Astrocyte (in vitro differentiated cells and primary cell): ENCODE data around the gene SPATA24. TPM values are rescaled to one million over a fixed set of nuclear protein-coding genes. Genes with fewer than 3 reads are reported as not detected.

Experiments
- DNase-seq: peaks from one replicate; pipeline ENCODE4 v3.0.0-alpha.2; 2010; ENCODE audit warnings: low read depth
- FAIRE-seq: peaks from 2 replicates; lab custom pipeline; 2011; peaks lifted over from hg19 to GRCh38; lab: Jason Lieb, UNC
- H2AFZ ChIP-seq: 2 replicates; pipeline ENCODE4 v1.6.0; 2012; ENCODE audit warnings: low read depth, low read length, inconsistent platforms
- H3K27ac ChIP-seq: 2 replicates; pipeline ENCODE4 v1.5.1; 2011; ENCODE audit warnings: low read depth, low read length, inconsistent platforms
- H3K27me3 ChIP-seq: 2 replicates; pipeline ENCODE4 v1.6.0; 2011; ENCODE audit warnings: low read length, inconsistent platforms; ENCODE audit not compliant: insufficient read depth
- H3K36me3 ChIP-seq: 2 replicates; pipeline ENCODE4 v1.5.1; 2011; ENCODE audit warnings: low read length, inconsistent platforms; ENCODE audit not compliant: insufficient read depth
- H3K4me1 ChIP-seq: 2 replicates; pipeline ENCODE4 v1.5.1; 2011; ENCODE audit warnings: low read length, inconsistent platforms; ENCODE audit not compliant: insufficient read depth
- H3K4me2 ChIP-seq: 2 replicates; pipeline ENCODE4 v1.6.0; 2012; ENCODE audit warnings: low read length, inconsistent platforms
- H3K4me3 ChIP-seq: 2 replicates; pipeline ENCODE4 v1.5.1; 2011; ENCODE audit warnings: low read depth, mild to moderate bottlenecking, low read length, inconsistent platforms; ENCODE audit not compliant: insufficient read depth
- H3K79me2 ChIP-seq: 2 replicates; pipeline ENCODE4 v1.6.0; 2012; ENCODE audit warnings: mild to moderate bottlenecking, low read length, inconsistent platforms; ENCODE audit not compliant: insufficient read depth
- H3K9ac ChIP-seq: 2 replicates; pipeline ENCODE4 v1.6.0; 2012; ENCODE audit warnings: mild to moderate bottlenecking, low read length, inconsistent platforms
- H3K9me3 ChIP-seq: 2 replicates; pipeline ENCODE4 v1.5.1; 2012; ENCODE audit warnings: low read depth, mild to moderate bottlenecking, low read length, inconsistent platforms; ENCODE audit not compliant: insufficient read depth
- H4K20me1 ChIP-seq: 2 replicates; pipeline ENCODE4 v1.6.0; 2012; ENCODE audit warnings: low read length, inconsistent platforms; ENCODE audit not compliant: insufficient read depth
- H3K27ac Mint-ChIP-seq: one replicate; pipeline ENCODE4 v1.8.0; 2021; ENCODE audit warnings: mild to moderate bottlenecking, mixed read lengths; ENCODE audit not compliant: unreplicated experiment
- H3K27me3 Mint-ChIP-seq: one replicate; pipeline ENCODE4 v1.8.0; 2021; ENCODE audit warnings: low read depth, mixed read lengths; ENCODE audit not compliant: unreplicated experiment
- H3K36me3 Mint-ChIP-seq: one replicate; pipeline ENCODE4 v1.8.0; 2021; ENCODE audit warnings: low read depth, mixed read lengths; ENCODE audit not compliant: unreplicated experiment
- H3K4me1 Mint-ChIP-seq: one replicate; pipeline ENCODE4 v1.8.0; 2021; ENCODE audit warnings: low read depth, mixed read lengths; ENCODE audit not compliant: unreplicated experiment
- H3K4me3 Mint-ChIP-seq: one replicate; pipeline ENCODE4 v1.8.0; 2021; ENCODE audit warnings: mild to moderate bottlenecking, moderate library complexity, mixed read lengths; ENCODE audit not compliant: unreplicated experiment
- H3K9me3 Mint-ChIP-seq: one replicate; pipeline ENCODE4 v1.8.0; 2021; ENCODE audit warnings: mild to moderate bottlenecking, mixed read lengths; ENCODE audit not compliant: unreplicated experiment
- CTCF ChIP-seq: IDR thresholded peaks from 2 replicates; pipeline ENCODE4 v1.5.1; 2011; ENCODE audit warnings: low read depth, mild to moderate bottlenecking, inconsistent platforms, low read length, moderate library complexity; ENCODE audit not compliant: insufficient read depth
- EZH2 ChIP-seq: IDR thresholded peaks from 2 replicates; pipeline ENCODE4 v1.6.1; 2012; ENCODE audit warnings: mild to moderate bottlenecking, low read length, inconsistent platforms; ENCODE audit not compliant: insufficient read depth
- total RNA-seq: library from RNA; stranded (reverse); gene quantifications from 2 replicates; pipeline ENCODE4 v1.2.1, GENCODE V29; 2021

SPATA24 gene
- total RNA-seq, 1 donor from 2014 or later = 5.2 TPM

GRCh38 chr5:139385061-139386049 lies 18.5 kb downstream of the SPATA24 start:
- Histone ChIP-seq H3K4me3 (no peak overlapping the region), H3K27me3 (no peaks in the 10 kb centered on the region), H2AFZ (no peak overlapping the region), H3K27ac (no peak overlapping the region), H3K79me2 (no peaks in the 10 kb centered on the region), H3K9me3 (no peaks in the 10 kb centered on the region), H3K9ac (no peak overlapping the region), H3K4me2 (no peak overlapping the region), H4K20me1 (no peaks in the 10 kb centered on the region), H3K36me3 (no peaks in the 10 kb centered on the region), H3K4me1 (no peaks in the 10 kb centered on the region)
- no peak for TF ChIP-seq CTCF
- no peak for TF ChIP-seq EZH2
- no peak for DNase-seq
- H3K4me3 Mint-ChIP-seq = no peak overlapping the region
- H3K4me1 Mint-ChIP-seq = no peaks in the 10 kb centered on the region
- no peaks in the 10 kb centered on the region for H3K36me3 Mint-ChIP-seq
- no peak overlapping the region for H3K27ac Mint-ChIP-seq
- H3K27me3 Mint-ChIP-seq = peaks cover 16% of the 10 kb centered on the region
- H3K9me3 Mint-ChIP-seq = no peaks in the 10 kb centered on the region
- FAIRE-seq = no peak

- Histone ChIP-seq H3K4me2 (no peak overlapping the region), H3K9me3 (no peaks in the 10 kb centered on the region), H3K9ac (no peak overlapping the region), H3K27me3 (no peaks in the 10 kb centered on the region), H3K4me1 (no peaks in the 10 kb centered on the region), H4K20me1 (peaks cover under 1% of the 10 kb centered on the region), H2AFZ (no peak overlapping the region), H3K4me3 (no peak overlapping the region), H3K79me2 (no peaks in the 10 kb centered on the region), H3K27ac (no peak overlapping the region), H3K36me3 (no peaks in the 10 kb centered on the region)
- FAIRE-seq (no peak), DNase-seq (no peak)
- Mint-ChIP-seq H3K36me3 (peaks cover 2% of the 10 kb centered on the region), H3K9me3 (no peaks in the 10 kb centered on the region), H3K27ac (peak overlapping the region; percentile 20), H3K4me1 (no peaks in the 10 kb centered on the region), H3K4me3 (no peak overlapping the region), H3K27me3 (peaks cover 16% of the 10 kb centered on the region)
- TF ChIP-seq CTCF (no peak), EZH2 (no peak)
Observed at GRCh38 chr5:139384591-139385051, 19.3 kb downstream of the SPATA24 start.
